Fibroblast of skin of scalp (primary cell): ENCODE results near the gene PLXNB2.

Source experiments
- DNase-seq: peaks from one replicate; pipeline ENCODE4 v3.0.0-alpha.2; 2013

Gene PLXNB2

GRCh38 chr22:50298937-50299784, 8.3 kb downstream of the PLXNB2 start:
- DNase-seq = no peak

GRCh38 chr22:50298266-50298637, 9.2 kb downstream of the PLXNB2 start:
- no peak for DNase-seq

- no peak for DNase-seq
Measured at GRCh38 chr22:50297510-50298265, 9.8 kb downstream of the PLXNB2 start.

GRCh38 chr22:50296658-50297490, 10.6 kb downstream of the PLXNB2 start:
- no peak for DNase-seq

DNA sequence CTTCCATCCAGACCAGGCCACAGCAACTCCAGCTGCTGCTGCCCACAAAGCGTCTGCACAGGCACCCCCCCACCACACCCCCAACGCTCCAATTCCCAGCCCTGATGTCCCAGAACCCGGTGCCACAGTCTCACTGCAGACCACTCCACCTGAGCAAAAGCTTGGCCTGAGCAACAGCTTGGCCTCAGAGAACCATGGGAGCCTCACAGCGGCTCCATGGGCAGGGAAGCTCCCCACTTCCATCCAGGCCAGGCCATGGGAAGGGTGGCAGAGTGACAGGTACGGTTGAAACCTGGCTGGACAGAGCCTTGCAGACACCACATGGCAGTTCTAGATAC, 13.2 kb downstream of the PLXNB2 start:
- DNase-seq = no peak

DNA sequence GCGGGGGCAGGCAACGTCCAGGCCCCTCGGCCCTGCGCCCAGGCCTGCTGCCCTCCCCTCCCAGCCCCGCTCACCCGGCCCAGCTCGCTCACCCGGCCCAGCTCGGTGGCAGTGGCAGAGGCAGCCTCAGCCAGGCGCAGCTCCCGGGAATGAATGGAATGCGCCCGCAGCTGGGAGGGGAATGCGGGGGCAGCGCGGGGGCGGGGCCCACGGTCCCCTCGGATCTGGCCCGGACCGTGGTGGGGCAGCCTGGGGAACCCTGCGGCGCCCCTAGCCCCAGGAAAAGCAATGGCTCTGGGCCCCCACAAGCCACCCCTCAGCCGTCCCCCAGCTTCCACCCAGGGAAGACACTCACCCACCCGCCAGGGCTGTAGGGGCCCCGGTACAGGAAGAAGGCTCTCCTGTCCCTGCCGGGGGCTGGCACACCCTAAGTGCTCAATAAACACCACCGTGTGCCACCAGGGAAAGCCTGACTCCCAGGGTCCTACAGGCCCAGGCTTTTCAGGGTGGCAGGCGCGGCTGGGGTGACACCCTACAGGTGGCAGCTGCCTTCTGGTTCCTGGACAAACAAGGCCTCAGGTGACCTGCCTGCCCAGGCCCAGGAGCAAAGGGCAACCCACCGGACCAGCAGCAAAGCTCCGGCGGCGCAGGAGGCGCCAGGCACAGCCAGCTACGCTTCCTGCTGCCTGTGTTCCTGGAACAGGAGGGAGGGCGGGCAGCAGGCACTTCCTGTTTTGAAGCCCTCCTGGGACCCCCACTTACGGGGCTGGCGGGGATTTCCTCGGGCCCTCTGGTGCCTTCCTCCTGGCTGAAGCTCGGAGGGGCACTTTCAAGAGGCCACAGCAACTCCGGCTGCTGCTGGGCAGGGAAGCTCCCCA, 13.8 kb downstream of the PLXNB2 start:
- peak; percentile 88 for DNase-seq

GRCh38 chr22:50292643-50293440, 14.6 kb downstream of the PLXNB2 start:
- DNase-seq = no peak

- DNase-seq = no peak
Measured at GRCh38 chr22:50289942-50290630, 17.4 kb downstream of the PLXNB2 start.

DNA sequence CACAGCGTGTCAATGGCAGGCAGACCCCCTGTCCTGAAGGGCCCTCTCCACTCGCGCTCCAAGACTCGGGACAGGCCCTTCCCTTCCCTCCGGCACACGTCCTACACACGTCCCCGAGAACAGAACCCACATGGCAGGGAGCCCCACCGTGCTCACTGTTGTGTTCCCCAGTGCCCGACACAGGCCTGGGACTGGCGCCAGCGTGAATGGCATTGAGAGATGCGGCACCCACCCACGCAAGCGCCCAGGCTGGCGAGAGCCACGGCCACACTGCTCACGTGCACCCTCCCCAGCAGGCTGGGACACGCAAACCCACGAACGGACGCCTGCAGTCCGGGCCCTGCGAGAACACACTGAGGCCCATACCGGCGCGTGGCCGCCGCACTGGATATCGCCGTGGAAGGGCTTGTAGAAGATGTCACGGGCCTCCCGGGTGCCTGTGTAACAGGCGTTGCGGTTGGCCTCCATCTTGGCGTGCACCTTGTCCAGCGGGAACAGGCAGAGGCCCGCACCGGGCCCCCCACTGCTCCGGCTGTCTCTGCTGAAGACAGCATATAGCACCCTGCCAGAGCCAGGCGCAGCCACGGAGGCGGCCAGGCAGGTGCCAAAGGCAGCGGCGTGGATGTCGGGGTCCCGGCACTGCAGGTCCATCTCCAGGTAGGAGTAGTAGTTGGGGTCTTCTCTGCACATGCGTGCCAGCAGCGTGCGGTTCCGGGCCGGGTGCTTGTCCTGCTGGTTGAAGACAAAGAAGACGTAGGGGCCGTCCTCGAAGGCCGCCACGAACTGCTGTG, 18.1 kb downstream of the PLXNB2 start:
- no peak for DNase-seq

GRCh38 chr22:50287731-50288130, 19.7 kb downstream of the PLXNB2 start:
- no peak for DNase-seq

GRCh38 chr22:50286701-50287318, 20.6 kb downstream of the PLXNB2 start:
- no peak for DNase-seq

DNA sequence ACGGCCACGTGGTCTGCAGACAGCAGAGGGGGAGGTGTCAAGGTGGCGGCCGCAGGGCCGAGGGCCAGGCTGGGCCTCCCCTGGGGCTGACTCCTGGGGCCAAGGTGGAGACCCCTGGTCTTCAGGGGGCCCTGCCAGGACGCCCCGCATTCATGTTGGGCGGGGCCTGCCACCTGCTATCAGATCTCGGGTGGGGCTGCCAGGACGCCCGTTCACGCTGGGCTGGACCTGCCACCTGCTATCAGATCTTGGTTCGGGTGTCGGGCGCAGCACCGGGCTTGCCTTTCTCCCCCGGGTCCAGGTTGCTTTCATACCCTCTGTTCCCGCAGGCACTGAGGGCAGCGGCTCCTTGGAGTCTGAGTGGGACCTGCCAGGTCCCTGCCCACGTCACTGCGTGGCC, 21.2 kb downstream of the PLXNB2 start:
- no peak for DNase-seq

DNA sequence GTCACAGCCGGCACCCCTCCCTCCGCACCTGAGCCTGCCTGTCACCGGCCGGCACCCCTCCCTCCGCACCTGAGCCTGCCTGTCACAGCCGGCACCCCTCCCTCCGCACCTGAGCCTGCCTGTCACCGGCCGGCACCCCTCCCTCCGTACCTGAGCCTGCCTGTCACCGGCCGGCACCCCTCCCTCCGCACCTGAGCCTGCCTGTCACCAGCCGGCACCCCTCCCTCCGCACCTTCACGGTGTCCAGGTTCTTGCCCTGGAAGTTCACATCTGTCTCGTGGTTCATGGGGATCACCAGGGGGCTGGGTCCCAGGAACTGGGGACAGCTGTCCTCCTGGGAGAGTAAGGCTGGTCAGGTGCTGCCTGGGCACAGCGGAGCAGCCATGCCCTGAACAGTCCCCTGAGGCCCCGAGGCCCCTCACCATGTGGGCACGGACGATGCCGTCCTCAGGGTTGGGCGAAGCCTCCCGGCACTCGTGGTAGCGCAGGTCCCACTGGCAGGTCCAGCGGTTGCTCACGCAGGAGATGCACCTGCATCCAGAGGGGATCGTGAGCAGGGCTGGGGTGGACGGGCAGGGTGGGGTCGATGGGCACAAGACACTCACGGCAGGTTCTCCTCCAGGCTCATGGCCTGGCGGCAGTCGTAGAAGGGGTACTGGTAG, 21.7 kb downstream of the PLXNB2 start:
- DNase-seq = no peak

GRCh38 chr22:50284479-50284878, 23.0 kb downstream of the PLXNB2 start:
- no peak for DNase-seq

DNA sequence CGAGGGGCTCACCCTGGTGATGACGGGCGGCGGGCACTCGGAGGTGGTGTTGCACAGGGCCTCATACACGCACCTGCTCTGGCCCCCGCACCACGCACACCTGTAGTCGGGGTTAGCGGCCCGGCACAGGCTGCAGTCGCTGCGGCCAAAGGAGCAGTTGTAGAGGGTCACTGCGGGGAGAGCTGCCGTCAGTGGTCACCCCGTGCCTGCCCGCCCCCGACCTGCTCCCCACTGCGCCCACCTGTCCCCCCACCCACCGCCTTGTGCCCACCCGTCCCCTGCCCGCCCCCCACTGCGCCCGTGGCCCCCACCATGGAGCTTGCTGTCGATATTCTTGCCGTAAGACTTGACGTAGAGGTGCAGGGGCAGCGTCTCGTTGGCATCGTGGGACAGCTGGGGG, 23.6 kb downstream of the PLXNB2 start:
- DNase-seq = no peak

DNA sequence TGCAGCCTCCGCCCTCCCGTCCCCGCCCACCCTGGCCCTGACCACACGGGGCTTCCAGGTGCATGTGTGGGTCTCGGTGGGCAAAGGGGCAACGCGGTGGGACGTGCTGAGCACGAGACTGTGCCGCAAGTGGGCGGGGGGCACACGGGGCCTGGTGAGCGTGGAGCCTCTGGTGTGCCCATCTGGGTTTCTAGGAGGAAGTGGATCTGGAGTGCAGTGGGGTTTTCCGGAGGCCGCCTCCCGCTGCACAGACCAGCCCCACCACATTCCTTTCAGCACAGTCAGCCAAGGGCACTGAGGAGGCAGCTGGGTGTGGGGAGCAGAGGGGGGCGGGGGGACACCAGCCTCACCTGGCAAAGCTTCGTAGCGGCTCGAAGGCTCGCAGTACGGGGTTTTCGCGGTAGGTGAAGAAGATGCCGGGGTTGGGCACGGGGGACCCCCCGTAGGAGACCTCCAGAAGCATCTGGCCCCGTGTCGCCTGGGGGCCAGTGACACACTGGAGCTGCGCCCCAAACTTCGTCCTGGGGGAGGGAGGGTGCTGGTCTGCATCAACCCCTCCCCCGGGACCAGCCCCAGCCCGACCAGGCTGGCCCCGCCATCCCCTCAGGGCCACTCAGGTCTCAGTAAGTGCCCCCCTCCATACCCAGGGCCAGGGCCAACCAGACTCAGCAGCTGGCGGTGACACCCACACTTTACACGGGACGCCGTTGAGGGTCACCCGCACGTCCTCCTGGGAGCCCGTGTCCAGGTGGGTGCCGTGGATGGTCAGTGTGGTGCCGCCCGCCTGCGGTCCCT, 24.9 kb downstream of the PLXNB2 start:
- peak; percentile 76 for DNase-seq

DNA sequence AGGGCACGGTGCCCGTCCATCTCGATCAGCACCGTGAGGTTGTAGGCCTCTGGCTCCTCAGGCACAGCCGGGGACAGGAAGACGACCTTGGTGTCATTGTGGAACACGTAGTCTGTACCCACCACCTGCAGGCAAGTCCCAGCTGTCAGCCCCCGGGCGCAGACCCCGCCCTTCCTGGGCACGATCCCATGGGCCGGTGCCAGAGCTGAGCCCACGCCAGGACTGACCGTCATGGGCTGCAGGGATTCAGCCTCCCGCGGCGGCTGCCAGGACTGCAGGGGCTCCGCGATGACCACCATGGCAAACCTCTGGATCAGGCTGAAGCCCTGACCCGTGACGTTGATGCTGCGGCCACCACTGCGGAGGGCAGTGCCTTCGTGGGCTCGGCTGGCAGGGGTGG, 25.5 kb downstream of the PLXNB2 start:
- DNase-seq = no peak

DNA sequence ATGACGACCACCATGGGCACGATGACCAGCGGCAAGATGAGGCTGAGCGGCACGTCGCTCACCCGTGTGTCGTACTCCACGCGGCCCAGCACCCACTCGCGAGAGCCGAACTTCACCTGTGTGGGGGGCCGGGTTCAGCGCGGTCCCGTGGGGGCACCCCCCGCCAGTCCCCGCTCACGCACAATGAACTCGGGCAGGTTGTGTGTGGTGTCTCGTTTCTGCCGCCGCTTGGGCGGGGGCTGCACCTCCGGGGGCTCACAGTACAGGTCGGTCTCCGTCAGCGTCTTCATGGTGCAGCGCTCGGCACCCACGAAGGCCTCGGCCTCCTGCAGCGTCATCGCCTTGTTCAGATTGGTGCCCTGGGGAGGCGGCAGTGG, 26.1 kb downstream of the PLXNB2 start:
- no peak for DNase-seq
